Subcutaneous abdominal adipose tissue (tissue), 5 donors: Measurements from ENCODE around the gene TMED3.

Experiments
- H3K27ac ChIP-seq: one replicate; pipeline ENCODE4 v1.7.0; 2013; ENCODE audit warnings: low read depth, mild to moderate bottlenecking, inconsistent platforms, low read length, moderate library complexity
- H3K27me3 ChIP-seq, 5 donors: one replicate each; pipeline ENCODE4 v1.7.0; 2013; ENCODE audit warnings: low read length in 5 of 5, inconsistent platforms in 1 of 5; ENCODE audit not compliant: control insufficient read depth in 5 of 5, insufficient read depth in 4 of 5
- H3K36me3 ChIP-seq, 5 donors: one replicate each; pipeline ENCODE4 v1.7.0; 2013; ENCODE audit warnings: low read length in 5 of 5; ENCODE audit not compliant: control insufficient read depth in 5 of 5, insufficient read depth in 5 of 5
- H3K4me1 ChIP-seq, 5 donors: one replicate each; pipeline ENCODE4 v1.7.0; 2013; ENCODE audit warnings: low read length in 5 of 5, mild to moderate bottlenecking in 3 of 5, moderate library complexity in 1 of 5; ENCODE audit not compliant: control insufficient read depth in 5 of 5, insufficient read depth in 5 of 5
- H3K4me3 ChIP-seq, 5 donors: one replicate each; pipeline ENCODE4 v1.7.0; 2013; ENCODE audit warnings: low read length in 5 of 5, low read depth in 1 of 5
- H3K9ac ChIP-seq, 5 donors: one replicate each; pipeline ENCODE4 v1.7.0; 2013; ENCODE audit warnings: low read length in 5 of 5, mild to moderate bottlenecking in 4 of 5, moderate library complexity in 3 of 5
- H3K9me3 ChIP-seq, 5 donors: one replicate each; pipeline ENCODE4 v1.7.0; 2013; ENCODE audit warnings: low read length in 5 of 5; ENCODE audit not compliant: control insufficient read depth in 5 of 5
- donor health status: healthy.
- donor health status: healthy.
- donor health status: healthy.
- donor health status: healthy.
- donor health status: healthy.

The TMED3 gene

GRCh38 chr15:79372428-79372827 is 61.5 kb downstream of the TMED3 start:
- H3K27me3 ChIP-seq = no peaks in the 10 kb centered on the region
- H3K9ac ChIP-seq = no peak overlapping the region
- no peaks in the 10 kb centered on the region for H3K4me1 ChIP-seq
- H3K36me3 ChIP-seq = no peaks in the 10 kb centered on the region
- no peaks in the 10 kb centered on the region for H3K9me3 ChIP-seq
- H3K27ac ChIP-seq = no peak overlapping the region
- no peak overlapping the region for H3K4me3 ChIP-seq
